ENCODE results near the gene RHOA. TPM values are rescaled to one million over a fixed set of nuclear protein-coding genes. Genes with fewer than 3 reads are reported as not detected.

The RHOA gene
- polyA plus RNA-seq, 2 of the 4 experiments (the other 2 are of a cell fraction), result 332 to 549 TPM

GRCh38 chr3:49454458-49454857 is 42.7 kb upstream of the RHOA start (continued):
- TF ChIP-seq CBX2 (IDR thresholded peaks at IDR 0.05; ENCODE audit: borderline replicate concordance, low read depth), result no peak
- no peak for TF ChIP-seq MAX (IDR thresholded peaks at IDR 0.05)

- no peak for TF ChIP-seq MAFK (IDR thresholded peaks at IDR 0.05; ENCODE audit: partially characterized antibody)
- no peak for TF ChIP-seq JUNB (IDR thresholded peaks at IDR 0.05)
- TF ChIP-seq SMC3 (IDR thresholded peaks at IDR 0.05), result no peak
- TF ChIP-seq ATOH8 (CRISPR knock-in tag; IDR thresholded peaks at IDR 0.05; ENCODE audit: low read depth), result no peak
- TF ChIP-seq KDM5A (IDR thresholded peaks at IDR 0.05), result no peak
- TF ChIP-seq KDM1A (IDR thresholded peaks at IDR 0.05; ENCODE audit: low read depth), result no peak
- no peak for TF ChIP-seq PBX3 (IDR thresholded peaks at IDR 0.05)
- no peak for TF ChIP-seq CHD2 (IDR thresholded peaks at IDR 0.05; ENCODE audit: low read length, partially characterized antibody)
- no peak for TF ChIP-seq MAX (IDR thresholded peaks at IDR 0.05)
- no peak for TF ChIP-seq PHF8 (IDR thresholded peaks at IDR 0.05; ENCODE audit: borderline replicate concordance, low read depth)
- no peak for TF ChIP-seq BCL3 (IDR thresholded peaks at IDR 0.05)
- TF ChIP-seq RNF2 (IDR thresholded peaks at IDR 0.05; ENCODE audit: borderline replicate concordance, low read depth), result no peak
- TF ChIP-seq ELK1 (IDR thresholded peaks at IDR 0.05; ENCODE audit: low read depth, low read length), result no peak
- no peak for TF ChIP-seq REST (IDR thresholded peaks at IDR 0.05)
- no peak for TF ChIP-seq EP300 (IDR thresholded peaks at IDR 0.05)
- no peak for TF ChIP-seq RAD21 (conservative IDR thresholded peaks at IDR 0.05 in 1 of 2, IDR thresholded peaks at IDR 0.05 in 1 of 2)
- no peak for TF ChIP-seq MAZ (IDR thresholded peaks at IDR 0.05; ENCODE audit: borderline replicate concordance, low read depth, low read length)
- TF ChIP-seq EHMT2 (IDR thresholded peaks at IDR 0.05; ENCODE audit: low read depth), result no peak
- no peak for TF ChIP-seq TP53 (CRISPR knock-in tag; IDR thresholded peaks at IDR 0.05)
- H3K27ac ChIP-seq, result no peak overlapping the region
- ATAC-seq, result no peak
- CTCF ChIA-PET, result interaction anchor here (0.6 to 3.0 kb wide), 6 partner anchors 9 to 464 kb away, joined by 3 to 10 read pairs (median 5); partner anchors contain the start of gene KLHDC8B
- no peak for DNase-seq (ENCODE audit: low read depth in 1 of 2, low spot score in 1 of 2)
- H3K4me2 ChIP-seq, result no peak overlapping the region
- no peak for FAIRE-seq
- H3K4me1 ChIP-seq, result peaks cover 13% of the 10 kb centered on the region
- H3K4me3 ChIP-seq, result no peak overlapping the region
- POLR2A ChIA-PET, result no interaction called here
- H3K9me3 ChIP-seq, result no peaks in the 10 kb centered on the region
- 77% methylated on average over 4 of the region's 4 CpGs for WGBS (ENCODE audit: missing lambda C conversion rate)
Observed at GRCh38 chr3:49453621-49454020, 41.8 kb upstream of the RHOA start.
